HG03196 (cell line): ENCODE data around the gene NPC1L1.
"Not testable (repeated sequence)": the region's sequence is repeated elsewhere in the genome, so short reads cannot be mapped to it uniquely, and the experiment has no call there.

Source experiments
- ATAC-seq: cut with Tn5 transposase; IDR thresholded peaks from one replicate; pipeline ENCODE4 v1.9.1; 2021; ENCODE audit not compliant: unreplicated experiment

NPC1L1 gene

DNA sequence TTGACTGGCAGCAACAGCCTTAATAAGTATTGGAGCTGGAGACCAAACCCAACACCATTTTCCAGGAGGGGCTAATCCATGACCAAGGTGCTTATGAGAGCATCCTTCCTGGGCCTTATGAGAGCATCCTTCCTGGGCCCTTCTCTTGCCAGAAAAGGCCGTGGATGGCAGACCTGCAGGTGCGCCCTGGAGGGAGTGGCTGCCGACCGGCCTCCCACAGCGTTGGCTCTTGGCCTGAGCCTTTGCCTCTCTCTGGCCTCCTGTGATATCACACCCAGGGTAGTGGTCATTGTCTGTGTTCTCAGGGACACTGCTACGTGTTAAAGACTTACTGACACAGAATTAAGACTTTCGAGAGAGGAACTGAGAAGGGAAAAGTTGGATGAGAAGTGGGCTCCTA, 28.4 kb downstream of the NPC1L1 start:
- no peak for ATAC-seq

DNA sequence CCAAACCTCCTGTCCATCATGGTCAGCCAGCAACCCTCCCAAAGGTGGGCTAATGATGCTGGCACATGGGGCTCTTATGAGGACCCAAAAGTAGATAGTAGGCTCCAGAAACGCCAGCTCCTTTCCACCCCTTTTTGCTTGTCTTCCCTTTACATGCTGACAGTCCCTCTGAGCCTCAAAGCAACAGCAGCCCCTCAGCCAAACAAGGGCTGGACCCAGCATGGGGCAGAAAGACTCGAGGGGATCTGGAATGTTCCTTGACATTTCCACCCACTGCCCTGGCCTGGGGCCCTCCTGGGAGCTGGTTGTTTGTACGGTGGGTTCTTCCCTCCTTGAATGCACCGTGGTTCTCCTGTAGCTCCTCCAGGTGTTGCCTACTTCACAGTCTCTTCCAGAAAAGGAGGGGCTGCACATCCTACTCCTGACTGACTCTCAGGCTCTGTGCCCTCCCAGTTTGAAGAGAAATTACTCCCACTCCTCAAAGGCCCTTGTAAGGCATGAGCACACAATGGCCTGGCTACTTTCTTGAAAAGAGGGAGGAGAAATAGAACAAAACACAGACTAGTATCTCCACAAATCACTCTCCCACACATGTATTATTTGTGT, 29.2 kb downstream of the NPC1L1 start:
- no peak for ATAC-seq

- ATAC-seq, result no peak
Observed at GRCh38 chr7:44511236-44511635, 29.9 kb downstream of the NPC1L1 start.

- ATAC-seq, result no peak
Observed at GRCh38 chr7:44508328-44509030, 32.7 kb downstream of the NPC1L1 start.

- not testable (repeated sequence) for ATAC-seq
Observed at GRCh38 chr7:44506592-44507288, 34.4 kb downstream of the NPC1L1 start.

DNA sequence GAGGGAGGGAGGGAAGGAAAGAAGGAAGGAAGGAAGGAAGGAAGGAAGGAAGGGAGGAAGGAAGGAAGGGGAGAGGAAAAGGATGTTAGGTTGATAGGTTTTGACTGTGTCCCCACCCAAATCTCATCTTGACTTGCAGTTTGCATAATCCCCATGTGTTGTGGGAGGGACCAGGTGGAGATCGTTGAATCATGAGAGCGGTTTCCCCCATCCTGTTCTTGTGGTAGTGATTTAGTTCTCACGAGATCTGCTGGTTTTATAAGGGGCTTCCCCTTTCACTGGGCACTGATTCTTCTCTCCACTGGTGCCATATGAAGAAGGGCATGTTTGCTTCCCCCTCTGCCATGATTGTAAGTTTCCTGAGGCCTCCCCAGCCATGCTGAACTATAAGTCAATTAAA, 35.5 kb downstream of the NPC1L1 start:
- ATAC-seq, result no peak

DNA sequence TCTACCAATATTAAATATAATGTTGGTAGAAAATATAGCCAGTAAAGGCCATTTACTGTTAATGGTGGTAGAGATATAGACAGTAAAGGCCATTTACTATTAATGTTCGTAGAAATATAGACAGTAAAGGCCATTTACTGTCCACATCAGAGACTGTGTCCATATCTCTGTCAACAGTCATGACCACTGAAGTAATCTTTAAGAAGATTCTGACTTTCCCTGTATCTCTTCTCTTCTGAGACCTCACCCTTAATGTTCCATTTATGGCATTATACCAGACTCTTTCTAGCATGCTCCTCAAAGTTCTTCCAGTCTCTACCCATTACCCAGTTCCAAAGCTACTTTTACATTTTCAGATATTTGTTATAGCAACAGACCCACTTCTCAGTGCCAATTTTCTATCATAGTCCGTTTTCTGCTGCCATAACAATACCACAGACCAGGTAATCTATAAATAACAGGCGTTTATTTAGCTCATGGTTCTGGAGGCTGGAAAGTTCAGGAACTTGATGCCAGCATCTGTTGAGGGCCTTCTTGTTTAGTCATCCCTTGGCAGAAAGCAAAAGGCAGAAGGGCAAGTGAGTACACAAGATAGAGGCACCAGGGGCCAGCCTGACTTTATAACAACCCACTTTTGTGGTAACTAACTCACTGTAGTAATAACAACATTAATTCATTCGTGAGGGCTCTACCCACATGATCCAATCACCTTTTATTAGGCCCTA, 42.7 kb downstream of the NPC1L1 start:
- no peak for ATAC-seq

DNA sequence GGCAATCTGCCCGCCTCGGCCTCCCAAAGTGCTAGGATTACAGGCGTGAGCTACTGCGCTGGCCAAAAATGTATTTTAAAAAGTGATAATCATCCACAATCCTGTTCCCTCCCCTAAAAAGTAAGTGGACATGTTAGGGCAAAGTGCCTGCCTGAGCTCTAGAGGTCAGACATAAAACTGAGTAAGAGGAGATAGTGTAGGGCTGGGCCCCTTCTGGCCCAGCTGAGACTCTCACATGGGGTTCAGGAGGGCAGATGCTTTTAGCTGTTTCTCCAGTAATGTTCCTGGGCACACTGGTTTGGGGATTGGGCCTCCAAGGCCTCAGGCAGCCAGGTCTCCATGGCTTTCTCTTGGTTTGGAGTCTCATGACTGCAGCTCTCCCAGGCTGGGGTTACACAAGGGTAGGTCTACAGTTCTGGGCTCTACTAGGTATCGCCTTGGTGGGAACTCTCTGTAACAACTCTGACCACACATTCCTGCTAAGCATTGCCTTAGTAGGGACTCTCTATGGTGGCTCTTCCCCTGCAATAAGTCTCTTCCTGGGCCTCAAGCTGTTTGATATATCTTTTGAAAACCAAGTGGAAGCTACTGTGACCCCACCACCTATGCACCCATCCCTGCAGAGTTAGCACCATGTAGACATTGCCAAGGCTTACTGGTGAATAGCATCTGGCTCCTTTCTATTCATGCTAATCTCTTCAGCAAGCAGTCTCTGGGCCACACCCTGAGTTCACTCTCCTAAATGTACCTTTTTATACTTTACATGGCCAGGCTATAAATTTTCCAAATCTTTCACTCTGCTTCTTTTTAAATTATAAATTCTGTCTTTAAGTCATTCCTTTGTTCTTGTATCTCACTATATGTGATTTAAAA, 43.7 kb downstream of the NPC1L1 start:
- no peak for ATAC-seq

GRCh38 chr7:44496385-44496784, 44.7 kb downstream of the NPC1L1 start:
- ATAC-seq, result no peak

GRCh38 chr7:44494960-44495359, 46.2 kb downstream of the NPC1L1 start:
- no peak for ATAC-seq

GRCh38 chr7:44491229-44491628, 49.9 kb downstream of the NPC1L1 start:
- no peak for ATAC-seq

- ATAC-seq, result peak; percentile 87
Observed at GRCh38 chr7:44490351-44491200, 50.6 kb downstream of the NPC1L1 start, which contains the start of gene NUDCD3. TSS of gene NUDCD3 (minus strand) at chr7:44490658. CDS start at chr7:44490600, 58 bp downstream.

- peak; percentile 21 for ATAC-seq
Observed at GRCh38 chr7:44489955-44490350, 51.2 kb downstream of the NPC1L1 start.

DNA sequence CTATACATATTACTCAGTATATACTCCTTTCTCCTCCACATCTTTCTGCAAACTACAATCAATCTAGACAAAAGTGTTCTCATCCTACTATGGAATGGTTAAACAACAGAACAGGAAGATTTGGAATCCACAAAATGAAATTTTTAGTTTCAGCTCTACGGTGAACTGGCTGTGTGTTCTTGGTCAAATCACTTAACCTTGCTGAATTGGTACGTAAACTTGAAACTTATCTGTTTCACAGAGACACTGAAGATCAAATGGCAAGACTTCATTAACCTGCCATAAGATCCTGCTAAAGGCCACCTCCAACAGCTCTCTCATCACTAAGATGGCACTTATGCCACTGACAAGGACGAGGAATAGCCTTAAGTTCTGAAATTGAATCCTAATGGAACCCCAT, 52.2 kb downstream of the NPC1L1 start:
- ATAC-seq, result no peak

DNA sequence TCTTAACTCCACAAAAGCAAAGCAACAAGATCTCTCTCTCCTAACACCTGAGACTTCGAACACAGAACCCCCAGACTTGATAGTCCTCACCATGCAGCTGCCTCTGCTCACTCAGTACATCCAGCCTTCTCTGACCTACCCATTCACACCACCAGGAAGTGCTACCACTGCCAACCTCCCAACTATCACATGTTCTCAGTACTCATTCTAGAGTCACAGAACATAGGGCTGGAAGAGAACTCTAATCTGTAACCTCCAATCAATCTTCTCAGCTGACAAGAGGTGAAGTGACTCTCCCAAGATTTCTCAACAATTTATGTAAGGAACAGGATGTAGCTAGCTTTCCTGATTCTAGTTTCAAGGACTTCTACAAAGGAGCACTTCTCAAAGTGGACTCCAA, 54.4 kb downstream of the NPC1L1 start:
- ATAC-seq, result no peak

DNA sequence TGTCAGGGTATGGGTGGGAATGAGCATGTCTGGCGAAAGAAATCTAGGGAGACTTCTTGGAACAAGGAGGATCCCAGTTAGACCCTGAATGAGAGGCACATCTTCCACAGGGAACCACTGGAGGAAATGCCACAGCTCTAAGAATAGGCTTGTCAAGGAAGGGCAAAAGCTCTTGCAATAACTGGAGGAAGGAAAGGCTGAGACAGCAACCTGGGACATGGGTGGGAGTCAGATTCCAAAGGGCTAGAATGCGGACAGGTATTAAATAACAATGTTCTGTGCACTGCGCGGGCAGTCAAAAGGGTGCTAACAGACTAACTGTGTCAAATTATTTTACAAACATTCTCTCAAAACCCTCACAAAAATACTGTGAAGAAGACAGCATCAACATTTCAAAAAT, 55.1 kb downstream of the NPC1L1 start:
- ATAC-seq, result no peak

- no peak for ATAC-seq
Observed at GRCh38 chr7:44484482-44485313, 56.4 kb downstream of the NPC1L1 start.
